Measurements from ENCODE around the gene ADAMTS17. TPM values are rescaled to one million over a fixed set of nuclear protein-coding genes. Genes with fewer than 3 reads are reported as not detected.

ADAMTS17 gene
- polyA plus RNA-seq, 3 donors: 2.2 to 3.1 (median 2.5) TPM

GRCh38 chr15:100111125-100112060 lies 230.4 kb downstream of the ADAMTS17 start:
- no peak for DNase-seq (ENCODE audit: extremely low read depth in 1 of 11, low read depth in 9 of 11, low spot score in 4 of 11)

GRCh38 chr15:100109486-100110035 lies 232.2 kb downstream of the ADAMTS17 start:
- no peak for DNase-seq (ENCODE audit: extremely low read depth in 1 of 11, low read depth in 9 of 11, low spot score in 4 of 11)

GRCh38 chr15:100108846-100109245 lies 232.9 kb downstream of the ADAMTS17 start:
- no peak for DNase-seq (ENCODE audit: extremely low read depth in 1 of 11, low read depth in 9 of 11, low spot score in 4 of 11)

- DNase-seq (ENCODE audit: extremely low read depth in 1 of 11, low read depth in 9 of 11, low spot score in 4 of 11): no peak
Measured at GRCh38 chr15:100108346-100108745, 233.4 kb downstream of the ADAMTS17 start.

GRCh38 chr15:100107606-100108225 lies 234.1 kb downstream of the ADAMTS17 start:
- DNase-seq (ENCODE audit: extremely low read depth in 1 of 11, low read depth in 9 of 11, low spot score in 4 of 11): no peak

GRCh38 chr15:100107151-100107550 lies 234.6 kb downstream of the ADAMTS17 start:
- no peak for DNase-seq (ENCODE audit: extremely low read depth in 1 of 11, low read depth in 9 of 11, low spot score in 4 of 11)

- DNase-seq (ENCODE audit: extremely low read depth in 1 of 11, low read depth in 9 of 11, low spot score in 4 of 11): no peak
Measured at GRCh38 chr15:100106732-100107131, 235.0 kb downstream of the ADAMTS17 start.

GRCh38 chr15:100105101-100105500 lies 236.7 kb downstream of the ADAMTS17 start:
- no peak for DNase-seq (ENCODE audit: extremely low read depth in 1 of 11, low read depth in 9 of 11, low spot score in 4 of 11)

- DNase-seq (ENCODE audit: extremely low read depth in 1 of 11, low read depth in 9 of 11, low spot score in 4 of 11): peak in 1 of 11 donors; percentile 37
Measured at GRCh38 chr15:100104245-100104644, 237.5 kb downstream of the ADAMTS17 start.

- no peak for DNase-seq (ENCODE audit: extremely low read depth in 1 of 11, low read depth in 9 of 11, low spot score in 4 of 11)
Measured at GRCh38 chr15:100103828-100104227, 237.9 kb downstream of the ADAMTS17 start.

- DNase-seq (ENCODE audit: extremely low read depth in 1 of 11, low read depth in 9 of 11, low spot score in 4 of 11): no peak
Measured at GRCh38 chr15:100101426-100102089, 240.2 kb downstream of the ADAMTS17 start.

- DNase-seq (ENCODE audit: extremely low read depth in 1 of 11, low read depth in 9 of 11, low spot score in 4 of 11): no peak
Measured at GRCh38 chr15:100100926-100101325, 240.8 kb downstream of the ADAMTS17 start.

- DNase-seq (ENCODE audit: extremely low read depth in 1 of 11, low read depth in 9 of 11, low spot score in 4 of 11): no peak
Measured at GRCh38 chr15:100099976-100100375, 241.8 kb downstream of the ADAMTS17 start.

- no peak for DNase-seq (ENCODE audit: extremely low read depth in 1 of 11, low read depth in 9 of 11, low spot score in 4 of 11)
Measured at GRCh38 chr15:100098705-100099104, 243.1 kb downstream of the ADAMTS17 start.

GRCh38 chr15:100097342-100098127 lies 244.2 kb downstream of the ADAMTS17 start:
- no peak for DNase-seq (ENCODE audit: extremely low read depth in 1 of 11, low read depth in 9 of 11, low spot score in 4 of 11)

- no peak for DNase-seq (ENCODE audit: extremely low read depth in 1 of 11, low read depth in 9 of 11, low spot score in 4 of 11)
Measured at GRCh38 chr15:100096700-100097099, 245.1 kb downstream of the ADAMTS17 start.

GRCh38 chr15:100096248-100096600 lies 245.6 kb downstream of the ADAMTS17 start:
- no peak for DNase-seq (ENCODE audit: extremely low read depth in 1 of 11, low read depth in 9 of 11, low spot score in 4 of 11)

GRCh38 chr15:100095541-100096247 lies 246.1 kb downstream of the ADAMTS17 start:
- no peak for DNase-seq (ENCODE audit: extremely low read depth in 1 of 11, low read depth in 9 of 11, low spot score in 4 of 11)
